CD4-positive, alpha-beta memory T cell (primary cell): ENCODE results near the gene FOS. TPM values are rescaled to one million over a fixed set of nuclear protein-coding genes. Genes with fewer than 3 reads are reported as not detected.

Source experiments
- CTCF ChIA-PET: fragments of 350-600 bp; sonication (Branson Sonifier 250); formaldehyde crosslinking; loops from one replicate; lab custom pipeline; 2021; ENCODE audit warnings: inconsistent platforms; ENCODE audit not compliant: partially characterized antibody; lab: Charles Lee
- POLR2A ChIA-PET: fragments of 350-600 bp; sonication (Branson Sonifier 250); formaldehyde crosslinking; loops from one replicate; lab custom pipeline; 2021; ENCODE audit not compliant: partially characterized antibody; lab: Charles Lee
- DNase-seq, 5 donors: peaks; one replicate each; pipeline versions ENCODE4 v3.0.0 to v3.0.0-alpha.2; 2020 to 2022; ENCODE audit warnings: mixed read lengths in 1 of 5
- H3K27ac ChIP-seq: one replicate; pipeline ENCODE4 v1.7.0; 2013; ENCODE audit warnings: low read depth, low read length
- H3K27me3 ChIP-seq: 2 replicates; pipeline ENCODE4 v1.7.0; 2013; ENCODE audit warnings: mild to moderate bottlenecking, low read length, moderate library complexity; ENCODE audit not compliant: insufficient read depth
- H3K36me3 ChIP-seq: 2 replicates; pipeline ENCODE4 v1.7.0; 2013; ENCODE audit warnings: mild to moderate bottlenecking, low read length, moderate library complexity; ENCODE audit not compliant: insufficient read depth
- H3K4me1 ChIP-seq: 2 replicates; pipeline ENCODE4 v1.7.0; 2013; ENCODE audit warnings: mild to moderate bottlenecking, low read length, moderate library complexity; ENCODE audit not compliant: insufficient read depth
- H3K4me3 ChIP-seq, 2 donors: one replicate each; pipeline ENCODE4 v1.7.0; 2013; ENCODE audit warnings: low read length in 2 of 2, mild to moderate bottlenecking in 1 of 2
- H3K9me3 ChIP-seq, 2 donors: one replicate each; pipeline ENCODE4 v1.7.0; 2013; ENCODE audit warnings: low read length in 2 of 2, control low read depth in 1 of 2; ENCODE audit not compliant: control insufficient read depth in 1 of 2
- H3K27ac Mint-ChIP-seq, 7 donors: one replicate each; pipeline ENCODE4 v1.8.0; 2020 to 2021; ENCODE audit warnings: mixed read lengths in 7 of 7, mild to moderate bottlenecking in 6 of 7, inconsistent platforms in 3 of 7, moderate library complexity in 3 of 7
- H3K27me3 Mint-ChIP-seq, 2 donors: one replicate each; pipeline ENCODE4 v1.8.0; 2020 to 2021; ENCODE audit warnings: mixed read lengths in 2 of 2
- H3K36me3 Mint-ChIP-seq, 2 donors: one replicate each; pipeline ENCODE4 v1.8.0; 2020 to 2021; ENCODE audit warnings: mixed read lengths in 2 of 2, inconsistent platforms in 1 of 2, mild to moderate bottlenecking in 1 of 2
- H3K4me1 Mint-ChIP-seq, 4 donors: one replicate each; pipeline ENCODE4 v1.8.0; 2020 to 2021; ENCODE audit warnings: mixed read lengths in 4 of 4, mild to moderate bottlenecking in 1 of 4
- H3K4me3 Mint-ChIP-seq, 8 donors: one replicate each; pipeline ENCODE4 v1.8.0; 2020 to 2021; ENCODE audit warnings: mixed read lengths in 8 of 8, mild to moderate bottlenecking in 7 of 8, moderate library complexity in 6 of 8, inconsistent platforms in 3 of 8
- H3K9me3 Mint-ChIP-seq, 8 donors: one replicate each; pipeline ENCODE4 v1.8.0; 2020 to 2021; ENCODE audit warnings: mixed read lengths in 8 of 8, mild to moderate bottlenecking in 5 of 8, inconsistent platforms in 3 of 8, moderate library complexity in 1 of 8
- intact Hi-C: fragments of 100-400 bp; cut with micrococcal nuclease; formaldehyde crosslinking; loops from one replicate; pipeline ENCODE4 v1.15.1; 2023
- polyA plus RNA-seq, 2 donors: library from polyadenylated mRNA; unstranded; fragments of 300-500 nt; fragmentation: Illumina TruSeq; gene quantifications; one replicate each; pipeline ENCODE4 v1.2.3, GENCODE V29; 2021
- total RNA-seq, 2 experiments: library from RNA; stranded (reverse); gene quantifications; one replicate each; pipeline ENCODE4 v1.2.3, GENCODE V29; 2021

FOS gene
- total RNA-seq (1 to 10 TPM; 4.1 to 4.3 TPM), polyA plus RNA-seq (100 to 1,000 TPM; 162 to 519 TPM)

GRCh38 chr14:75278422-75279152 lies at the start of gene FOS:
FOS (plus strand) TSS chr14:75278828; CDS start chr14:75278983, 155 bp downstream.
- H3K4me1 ChIP-seq: peaks cover 56% of the 10 kb centered on the region
- peaks cover 41 to 88% (median 53%) of the 10 kb centered on the region in 4 donors for H3K4me1 Mint-ChIP-seq

GRCh38 chr14:75229661-75230139 lies 48.9 kb upstream of the FOS start:
- ChIA-PET CTCF (interaction anchor here (1.0 to 5.4 kb wide), 9 partner anchors 11 to 98 kb away, joined by 3 to 47 read pairs (median 5); no protein-coding TSS in a partner anchor), POLR2A (interaction anchor here (0.5 to 4.4 kb wide), 11 partner anchors 10 to 162 kb away, joined by 3 to 34 read pairs (median 4); partner anchors contain the start of gene ZC2HC1C)
- H3K36me3 Mint-ChIP-seq: no peaks in the 10 kb centered on the region
- no peaks in the 10 kb centered on the region for H3K36me3 ChIP-seq
- H3K4me3 Mint-ChIP-seq: peak overlapping the region in 7 of 8 donors; percentile 47 to 87 (median 76)
- H3K4me1 Mint-ChIP-seq: peaks cover 36 to 64% (median 54%) of the 10 kb centered on the region in 4 donors
- H3K9me3 ChIP-seq: no peaks in the 10 kb centered on the region
- no peaks in the 10 kb centered on the region for H3K27me3 ChIP-seq
- H3K27ac ChIP-seq: peak overlapping the region; percentile 47
- peaks cover 43% of the 10 kb centered on the region for H3K4me1 ChIP-seq
- intact Hi-C loops: loop anchor here (1.0 to 2.0 kb wide), 3 partner anchors 48 to 97 kb away; partner anchors contain the start of gene TMED10
- H3K9me3 Mint-ChIP-seq: no peaks in the 10 kb centered on the region
- DNase-seq: no peak
- peak overlapping the region; percentile 85 to 97 (median 94) for H3K27ac Mint-ChIP-seq
- no peak overlapping the region for H3K4me3 ChIP-seq
- H3K27me3 Mint-ChIP-seq: no peaks in the 10 kb centered on the region

More at GRCh38 chr14:75278422-75279152, at the start of gene FOS:
- ChIA-PET POLR2A (interaction anchor here (0.6 to 6.8 kb wide), 10 partner anchors 11 to 375 kb away, joined by 3 to 91 read pairs (median 5); no protein-coding TSS in a partner anchor), CTCF (no interaction called here)
- Histone ChIP-seq H3K9me3 (no peaks in the 10 kb centered on the region), H3K27ac (peak within 1 kb of the TSS; percentile 75), H3K27me3 (peaks cover 6% of the 10 kb centered on the region), H3K4me3 (peak within 1 kb of the TSS; percentile 89 to 95), H3K36me3 (no peaks in the 10 kb centered on the region)
- DNase-seq: peak; percentile 97 to 99 (median 98)
- peak within 1 kb of the TSS; percentile 98 to 100 (median 99) for H3K27ac Mint-ChIP-seq
- H3K36me3 Mint-ChIP-seq: peaks cover 14 to 46% of the 10 kb centered on the region in 2 donors
- peak within 1 kb of the TSS; percentile 90 to 98 (median 94) for H3K4me3 Mint-ChIP-seq
- H3K27me3 Mint-ChIP-seq: peaks cover 0 to 24% of the 10 kb centered on the region in 2 donors
- H3K9me3 Mint-ChIP-seq: peaks cover 0 to 27% (median 0%) of the 10 kb centered on the region in 8 donors
- intact Hi-C loops: loop anchor here (1.0 kb wide), 4 partner anchors 16 to 102 kb away; partner anchors contain the start of gene TMED10

- no peaks in the 10 kb centered on the region for H3K9me3 Mint-ChIP-seq
- no peaks in the 10 kb centered on the region for H3K9me3 ChIP-seq
- POLR2A ChIA-PET: interaction anchor here (0.6 to 4.4 kb wide), 12 partner anchors 9 to 196 kb away, joined by 3 to 34 read pairs (median 4); partner anchors contain the start of gene ZC2HC1C
Observed at GRCh38 chr14:75230140-75230792, 48.4 kb upstream of the FOS start.

GRCh38 chr14:75231320-75231719 lies 47.3 kb upstream of the FOS start:
- no peak for DNase-seq
- Mint-ChIP-seq H3K27me3 (no peaks in the 10 kb centered on the region), H3K4me1 (peaks cover 36 to 62% (median 53%) of the 10 kb centered on the region in 4 donors), H3K36me3 (no peaks in the 10 kb centered on the region), H3K27ac (peak overlapping the region in 6 of 7 donors; percentile 75 to 97 (median 94)), H3K9me3 (no peaks in the 10 kb centered on the region), H3K4me3 (peak overlapping the region in 2 of 8 donors; percentile 50 to 60)
- Histone ChIP-seq H3K4me1 (peaks cover 43% of the 10 kb centered on the region), H3K9me3 (no peaks in the 10 kb centered on the region), H3K4me3 (no peak overlapping the region), H3K27ac (no peak overlapping the region), H3K36me3 (no peaks in the 10 kb centered on the region), H3K27me3 (no peaks in the 10 kb centered on the region)
- CTCF ChIA-PET: interaction anchor here (0.9 to 5.4 kb wide), 5 partner anchors 16 to 72 kb away, joined by 4 to 132 read pairs (median 19); no protein-coding TSS in a partner anchor
- intact Hi-C loops: loop anchor here (2.0 kb wide), 1 partner anchor 99 kb away; no protein-coding TSS in a partner anchor
- POLR2A ChIA-PET: interaction anchor here (1.2 to 4.4 kb wide), 6 partner anchors 13 to 64 kb away, joined by 3 to 34 read pairs (median 19); partner anchors contain the start of gene FOS

More at GRCh38 chr14:75230140-75230792, 48.4 kb upstream of the FOS start:
- Mint-ChIP-seq H3K27me3 (no peaks in the 10 kb centered on the region), H3K27ac (peak overlapping the region; percentile 85 to 97 (median 94)), H3K4me3 (peak overlapping the region in 7 of 8 donors; percentile 47 to 87 (median 76)), H3K36me3 (no peaks in the 10 kb centered on the region), H3K4me1 (peaks cover 36 to 63% (median 53%) of the 10 kb centered on the region in 4 donors)
- Histone ChIP-seq H3K36me3 (no peaks in the 10 kb centered on the region), H3K4me1 (peaks cover 43% of the 10 kb centered on the region), H3K27me3 (no peaks in the 10 kb centered on the region), H3K27ac (peak overlapping the region; percentile 47), H3K4me3 (no peak overlapping the region)
- intact Hi-C loops: loop anchor here (1.0 to 2.0 kb wide), 3 partner anchors 47 to 97 kb away; partner anchors contain the start of gene TMED10
- DNase-seq: peak; percentile 64 to 87 (median 75)
- CTCF ChIA-PET: interaction anchor here (0.9 to 5.4 kb wide), 10 partner anchors 12 to 99 kb away, joined by 3 to 47 read pairs (median 4); no protein-coding TSS in a partner anchor

- H3K27ac ChIP-seq: peak overlapping the region; percentile 33
- no peaks in the 10 kb centered on the region for H3K27me3 Mint-ChIP-seq
- H3K4me1 ChIP-seq: peaks cover 43% of the 10 kb centered on the region
- ChIA-PET POLR2A (interaction anchor here (1.1 to 4.4 kb wide), 7 partner anchors 13 to 106 kb away, joined by 4 to 34 read pairs (median 20); partner anchors contain the start of genes FOS and NEK9), CTCF (interaction anchor here (0.8 to 5.4 kb wide), 18 partner anchors 11 to 105 kb away, joined by 3 to 132 read pairs (median 6); partner anchors contain the start of gene NEK9)
- no peaks in the 10 kb centered on the region for H3K36me3 ChIP-seq
- intact Hi-C loops: loop anchor here (1.0 kb wide), 3 partner anchors 17 to 64 kb away; no protein-coding TSS in a partner anchor
- H3K4me1 Mint-ChIP-seq: peaks cover 36 to 60% (median 45%) of the 10 kb centered on the region in 4 donors
- H3K27me3 ChIP-seq: no peaks in the 10 kb centered on the region
- H3K27ac Mint-ChIP-seq: peak overlapping the region; percentile 76 to 95 (median 87)
- H3K4me3 ChIP-seq: no peak overlapping the region
- no peaks in the 10 kb centered on the region for H3K36me3 Mint-ChIP-seq
- no peaks in the 10 kb centered on the region for H3K9me3 Mint-ChIP-seq
- no peaks in the 10 kb centered on the region for H3K9me3 ChIP-seq
- no peak for DNase-seq
- H3K4me3 Mint-ChIP-seq: peak overlapping the region in 3 of 8 donors; percentile 33 to 44 (median 43)
Observed at GRCh38 chr14:75232191-75232590, 46.4 kb upstream of the FOS start.

GRCh38 chr14:75232597-75232996 lies 46.0 kb upstream of the FOS start:
- Histone ChIP-seq H3K9me3 (no peaks in the 10 kb centered on the region), H3K4me3 (no peak overlapping the region), H3K27ac (peak overlapping the region; percentile 33), H3K36me3 (no peaks in the 10 kb centered on the region), H3K27me3 (no peaks in the 10 kb centered on the region), H3K4me1 (peaks cover 43% of the 10 kb centered on the region)
- ChIA-PET POLR2A (interaction anchor here (1.1 to 4.4 kb wide), 8 partner anchors 12 to 106 kb away, joined by 4 to 34 read pairs (median 13); partner anchors contain the start of genes FOS and NEK9), CTCF (interaction anchor here (0.7 to 5.4 kb wide), 20 partner anchors 11 to 105 kb away, joined by 3 to 132 read pairs (median 4); partner anchors contain the start of gene NEK9)
- no peaks in the 10 kb centered on the region for H3K9me3 Mint-ChIP-seq
- peak overlapping the region in 3 of 8 donors; percentile 33 to 44 (median 43) for H3K4me3 Mint-ChIP-seq
- no peaks in the 10 kb centered on the region for H3K27me3 Mint-ChIP-seq
- H3K27ac Mint-ChIP-seq: peak overlapping the region; percentile 76 to 95 (median 87)
- DNase-seq: peak; percentile 51 to 81 (median 77)
- no peaks in the 10 kb centered on the region for H3K36me3 Mint-ChIP-seq
- intact Hi-C loops: loop anchor here (1.0 kb wide), 3 partner anchors 17 to 64 kb away; no protein-coding TSS in a partner anchor
- peaks cover 36 to 59% (median 46%) of the 10 kb centered on the region in 4 donors for H3K4me1 Mint-ChIP-seq
